PC-9 (cell line): ENCODE measurements around the gene CSTF1. TPM values are rescaled to one million over a fixed set of nuclear protein-coding genes. Genes with fewer than 3 reads are reported as not detected.

Experiments used
- BruUV-seq: library from RNA; stranded (reverse); fragments of 400-500 nt; replicated peaks from 2 replicates; lab custom pipeline; 2021; lab: Mats Ljungman, UMichigan
- CTCF ChIA-PET: fragments of 300-600 bp; sonication (Branson Sonifier 250); formaldehyde crosslinking; loops from one replicate; lab custom pipeline; 2022; ENCODE audit warnings: antibody characterized with exemption; lab: Charles Lee
- POLR2A ChIA-PET: fragments of 300-600 bp; sonication (Branson Sonifier 250); formaldehyde crosslinking; loops from one replicate; lab custom pipeline; 2022; ENCODE audit warnings: antibody characterized with exemption; ENCODE audit not compliant: unreplicated experiment; lab: Charles Lee
- DNase-seq, 2 experiments: peaks; one replicate each; pipeline versions ENCODE4 v3.0.0 to v3.0.0-alpha.2; 2015 to 2022; ENCODE audit warnings: mixed read lengths in 1 of 2
- H2AFZ ChIP-seq: fragments of 200-600 bp; sonication (generic); 2 replicates; pipeline ENCODE4 v1.8.1; 2017; ENCODE audit warnings: antibody characterized with exemption
- H3F3A ChIP-seq: fragments of 200-600 bp; sonication (generic); 2 replicates; pipeline ENCODE4 v1.8.1; 2017; ENCODE audit warnings: antibody characterized with exemption, mild to moderate bottlenecking, low read depth; ENCODE audit not compliant: insufficient read depth
- H3K27ac ChIP-seq: fragments of 200-600 bp; sonication (generic); 2 replicates; pipeline ENCODE4 v1.6.1; 2016; ENCODE audit warnings: mixed run types
- H3K27me3 ChIP-seq: fragments of 200-600 bp; sonication (generic); 2 replicates; pipeline ENCODE4 v1.6.1; 2016; ENCODE audit warnings: low read depth, mixed run types; ENCODE audit not compliant: insufficient read depth
- H3K36me3 ChIP-seq: fragments of 200-600 bp; sonication (generic); 2 replicates; pipeline ENCODE4 v1.6.1; 2016; ENCODE audit warnings: low read depth, mixed run types
- H3K4me1 ChIP-seq: fragments of 200-600 bp; sonication (generic); replicated peaks from 2 replicates; pipeline ENCODE4 v1.6.1; 2016; ENCODE audit warnings: mixed run types; ENCODE audit not compliant: insufficient read depth
- H3K4me2 ChIP-seq: fragments of 200-600 bp; sonication (generic); 2 replicates; pipeline ENCODE4 v1.6.1; 2017; ENCODE audit warnings: mixed run types
- H3K4me3 ChIP-seq: fragments of 200-600 bp; sonication (generic); 2 replicates; pipeline ENCODE4 v1.6.1; 2016; ENCODE audit warnings: mixed run types
- H3K79me2 ChIP-seq: fragments of 200-600 bp; sonication (generic); 2 replicates; pipeline ENCODE4 v1.6.1; 2017; ENCODE audit warnings: low read depth, mixed run types
- H3K9me2 ChIP-seq: fragments of 200-600 bp; sonication (generic); 2 replicates; pipeline ENCODE4 v1.8.1; 2017; ENCODE audit warnings: mild to moderate bottlenecking; ENCODE audit not compliant: insufficient read depth
- H3K9me3 ChIP-seq: fragments of 200-600 bp; sonication (generic); 2 replicates; pipeline ENCODE4 v1.8.1; 2016; ENCODE audit warnings: low read depth; ENCODE audit not compliant: insufficient read depth
- H4K20me1 ChIP-seq: fragments of 200-600 bp; sonication (generic); 2 replicates; pipeline ENCODE4 v1.8.1; 2017; ENCODE audit not compliant: insufficient read depth
- EZH2 ChIP-seq: fragments of 200-600 bp; sonication (generic); IDR thresholded peaks from 2 replicates; pipeline ENCODE4 v1.8.0; 2017; ENCODE audit warnings: antibody characterized with exemption, low read depth
- intact Hi-C: fragments of 100-400 bp; cut with micrococcal nuclease; formaldehyde crosslinking; loops from one replicate; pipeline ENCODE4 v1.10.0; 2022; ENCODE audit not compliant: unreplicated experiment
- total RNA-seq: library from RNA; stranded (reverse); gene quantifications from 2 replicates; pipeline ENCODE4 v1.2.3, GENCODE V29; 2021
- TF ChIP-seq, protein P1 (sequence below): fragments of 200-600 bp; sonication (generic); conservative IDR thresholded peaks from 2 replicates; pipeline ENCODE4 v1.6.1; 2017; ENCODE audit warnings: mixed run types, antibody characterized with exemption, mild to moderate bottlenecking, moderate library complexity

The CSTF1 gene
- total RNA-seq, 1 experiment from 2014 or later = 50.0 TPM

DNA sequence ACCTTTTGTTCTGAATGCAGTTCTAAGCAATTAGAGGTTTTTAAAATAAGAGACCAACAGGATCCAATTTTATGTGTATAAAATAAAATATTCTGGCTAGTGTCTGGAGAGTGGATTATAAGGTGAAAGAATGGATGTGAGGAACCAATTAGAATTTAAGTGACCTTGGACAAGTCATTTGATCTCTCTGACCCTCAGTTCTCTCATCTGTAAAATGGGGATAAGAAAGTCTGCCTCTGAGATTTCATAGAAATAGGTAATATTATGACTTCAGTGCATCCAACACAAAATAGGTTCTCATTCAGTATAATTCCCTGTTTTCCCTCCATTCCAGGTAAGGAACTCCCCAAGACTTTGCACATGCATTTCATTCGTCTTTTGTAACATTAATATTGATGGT, 38.5 kb downstream of the CSTF1 start:
- H3K27me3 ChIP-seq = no peaks in the 10 kb centered on the region
- no peaks in the 10 kb centered on the region for H4K20me1 ChIP-seq
- no TSS peak for BruUV-seq
- no peaks in the 10 kb centered on the region for H3K79me2 ChIP-seq
- ChIA-PET CTCF (no interaction called here), POLR2A (no interaction called here)
- H3K4me1 ChIP-seq = no peaks in the 10 kb centered on the region
- H2AFZ ChIP-seq = no peak overlapping the region
- TF ChIP-seq EZH2 = no peak
- TF ChIP-seq, protein P1, sequence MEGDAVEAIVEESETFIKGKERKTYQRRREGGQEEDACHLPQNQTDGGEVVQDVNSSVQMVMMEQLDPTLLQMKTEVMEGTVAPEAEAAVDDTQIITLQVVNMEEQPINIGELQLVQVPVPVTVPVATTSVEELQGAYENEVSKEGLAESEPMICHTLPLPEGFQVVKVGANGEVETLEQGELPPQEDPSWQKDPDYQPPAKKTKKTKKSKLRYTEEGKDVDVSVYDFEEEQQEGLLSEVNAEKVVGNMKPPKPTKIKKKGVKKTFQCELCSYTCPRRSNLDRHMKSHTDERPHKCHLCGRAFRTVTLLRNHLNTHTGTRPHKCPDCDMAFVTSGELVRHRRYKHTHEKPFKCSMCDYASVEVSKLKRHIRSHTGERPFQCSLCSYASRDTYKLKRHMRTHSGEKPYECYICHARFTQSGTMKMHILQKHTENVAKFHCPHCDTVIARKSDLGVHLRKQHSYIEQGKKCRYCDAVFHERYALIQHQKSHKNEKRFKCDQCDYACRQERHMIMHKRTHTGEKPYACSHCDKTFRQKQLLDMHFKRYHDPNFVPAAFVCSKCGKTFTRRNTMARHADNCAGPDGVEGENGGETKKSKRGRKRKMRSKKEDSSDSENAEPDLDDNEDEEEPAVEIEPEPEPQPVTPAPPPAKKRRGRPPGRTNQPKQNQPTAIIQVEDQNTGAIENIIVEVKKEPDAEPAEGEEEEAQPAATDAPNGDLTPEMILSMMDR = no peak
- H3K4me3 ChIP-seq = no peak overlapping the region
- no peaks in the 10 kb centered on the region for H3F3A ChIP-seq
- H3K4me2 ChIP-seq = no peak overlapping the region
- DNase-seq = no peak
- H3K9me3 ChIP-seq = no peaks in the 10 kb centered on the region
- H3K9me2 ChIP-seq = no peaks in the 10 kb centered on the region
- no peak overlapping the region for H3K27ac ChIP-seq
- intact Hi-C loops = no loop called here
- H3K36me3 ChIP-seq = no peaks in the 10 kb centered on the region

DNA sequence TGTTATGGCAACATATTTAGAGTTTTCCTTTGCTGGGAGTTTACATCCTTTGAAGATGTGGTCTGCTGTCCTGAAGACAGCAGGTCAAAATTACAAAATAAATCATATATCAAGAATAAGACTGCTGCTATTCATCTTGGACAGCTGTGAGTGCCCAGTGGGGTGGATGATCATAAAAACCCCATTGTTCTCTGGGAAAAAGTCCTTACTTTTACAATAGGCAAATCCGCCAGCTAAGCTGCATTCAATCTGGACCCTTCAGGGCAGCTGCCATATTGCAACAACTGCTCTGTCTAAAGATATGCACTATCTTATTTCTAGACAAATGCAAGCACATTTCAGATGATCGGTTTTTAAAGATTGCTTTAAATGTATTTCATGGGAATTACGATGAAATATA, 39.0 kb downstream of the CSTF1 start:
- CTCF ChIA-PET = no interaction called here
- no peak overlapping the region for H3K27ac ChIP-seq
- no peaks in the 10 kb centered on the region for H4K20me1 ChIP-seq
- no peaks in the 10 kb centered on the region for H3K79me2 ChIP-seq
- intact Hi-C loops = no loop called here
- no peaks in the 10 kb centered on the region for H3K9me3 ChIP-seq
- no peak overlapping the region for H3K4me3 ChIP-seq
- no peaks in the 10 kb centered on the region for H3K9me2 ChIP-seq
- H3K27me3 ChIP-seq = no peaks in the 10 kb centered on the region
- no peaks in the 10 kb centered on the region for H3K36me3 ChIP-seq
- POLR2A ChIA-PET = no interaction called here
- DNase-seq = no peak
- H3K4me1 ChIP-seq = no peaks in the 10 kb centered on the region
- H2AFZ ChIP-seq = no peak overlapping the region
- TF ChIP-seq EZH2 = no peak
- TF ChIP-seq, protein P1 = no peak
- H3F3A ChIP-seq = no peaks in the 10 kb centered on the region
- H3K4me2 ChIP-seq = no peak overlapping the region
- no TSS peak for BruUV-seq

DNA sequence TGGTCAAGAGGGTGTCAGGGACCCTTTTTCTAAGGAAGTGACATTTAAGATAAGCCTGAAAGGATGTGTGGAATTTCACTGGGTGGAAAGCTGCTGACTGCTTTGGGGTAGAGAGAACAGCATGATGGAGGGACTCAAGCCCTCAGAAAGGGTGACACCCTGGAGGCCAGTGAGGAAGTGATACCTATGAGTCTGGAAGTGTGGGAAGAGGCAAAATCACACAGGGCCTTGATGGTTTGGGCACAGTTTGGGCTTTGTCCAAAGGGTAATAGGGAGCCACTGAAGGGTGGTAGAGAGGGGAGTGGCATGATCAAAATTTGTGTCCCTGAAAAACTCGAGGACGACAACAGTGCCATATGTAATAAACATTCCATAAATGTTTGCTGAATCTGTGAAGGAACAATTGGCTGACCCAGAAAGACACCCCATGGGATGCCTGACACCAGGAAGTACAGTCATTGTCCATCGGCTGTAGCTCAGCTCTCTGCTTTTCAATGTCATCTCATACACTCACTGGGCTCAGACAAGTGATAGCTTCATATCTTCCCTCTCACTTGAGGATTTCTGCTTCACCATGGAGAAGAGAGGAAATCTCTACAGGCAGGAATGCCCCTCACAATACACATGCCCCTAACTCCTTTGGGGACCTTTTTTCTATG, 40.9 kb downstream of the CSTF1 start:
- intact Hi-C loops = no loop called here
- no peaks in the 10 kb centered on the region for H3K9me3 ChIP-seq
- H3K79me2 ChIP-seq = no peaks in the 10 kb centered on the region
- H2AFZ ChIP-seq = no peak overlapping the region
- TF ChIP-seq, protein P1 = no peak
- TF ChIP-seq EZH2 = no peak
- ChIA-PET CTCF (interaction anchor here (0.5 to 0.7 kb wide), 2 partner anchors 18 to 20 kb away, joined by 3 to 6 read pairs; no protein-coding TSS in a partner anchor), POLR2A (no interaction called here)
- no TSS peak for BruUV-seq
- H4K20me1 ChIP-seq = no peaks in the 10 kb centered on the region
- H3K27ac ChIP-seq = no peak overlapping the region
- H3K4me2 ChIP-seq = no peak overlapping the region
- no peaks in the 10 kb centered on the region for H3K36me3 ChIP-seq
- H3K4me1 ChIP-seq = no peaks in the 10 kb centered on the region
- no peaks in the 10 kb centered on the region for H3K9me2 ChIP-seq
- H3K27me3 ChIP-seq = no peaks in the 10 kb centered on the region
- H3F3A ChIP-seq = no peaks in the 10 kb centered on the region
- H3K4me3 ChIP-seq = no peak overlapping the region
- DNase-seq = no peak
